Measurements from ENCODE around the gene CNTNAP2. TPM values are rescaled to one million over a fixed set of nuclear protein-coding genes. Genes with fewer than 3 reads are reported as not detected.

Gene CNTNAP2
- total RNA-seq, 1 donor from 2014 or later, result 2.8 TPM

DNA sequence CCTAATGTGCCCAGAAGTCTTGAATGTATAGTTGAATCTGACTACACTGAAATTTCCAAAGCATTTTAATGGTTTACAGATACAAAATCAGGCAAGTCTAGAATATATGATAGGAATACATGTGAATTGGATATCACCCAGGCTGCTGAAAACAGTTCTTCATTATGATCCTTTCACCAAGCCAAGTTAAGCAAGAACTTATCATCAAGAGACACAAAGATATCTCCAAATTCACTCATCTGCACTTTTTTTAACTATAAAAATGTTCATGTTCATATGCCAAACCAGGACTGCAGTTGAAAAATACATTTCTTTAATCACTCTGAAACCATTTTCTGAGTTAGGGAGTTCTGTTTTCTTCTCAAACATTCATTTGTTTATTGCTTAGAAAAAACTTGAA is 2061.4 kb downstream of the CNTNAP2 start:
- DNase-seq (ENCODE audit: low read depth in 2 of 2), result no peak

- no peak for DNase-seq (ENCODE audit: low read depth in 2 of 2)
Measured at GRCh38 chr7:148180075-148180474, 2063.5 kb downstream of the CNTNAP2 start.

DNA sequence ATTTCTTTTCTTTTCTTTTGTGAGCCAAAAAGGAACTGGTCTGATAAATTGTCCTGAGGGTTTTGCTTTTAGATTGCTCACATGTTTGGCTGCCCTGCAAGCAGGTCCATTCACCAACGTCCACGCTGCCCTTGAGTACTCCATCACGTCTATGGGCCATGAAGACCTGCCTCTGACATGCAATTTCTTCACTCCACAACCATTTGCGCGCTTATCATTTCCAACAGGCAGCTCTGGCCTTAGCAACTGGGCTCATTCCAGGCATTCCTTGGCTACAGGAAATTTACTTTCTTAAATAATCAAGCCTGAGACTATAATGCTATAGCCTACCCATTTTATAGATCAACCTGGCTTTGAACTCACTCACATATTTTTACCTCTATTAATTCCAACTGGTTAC is 2065.7 kb downstream of the CNTNAP2 start:
- no peak for DNase-seq (ENCODE audit: low read depth in 2 of 2)

DNA sequence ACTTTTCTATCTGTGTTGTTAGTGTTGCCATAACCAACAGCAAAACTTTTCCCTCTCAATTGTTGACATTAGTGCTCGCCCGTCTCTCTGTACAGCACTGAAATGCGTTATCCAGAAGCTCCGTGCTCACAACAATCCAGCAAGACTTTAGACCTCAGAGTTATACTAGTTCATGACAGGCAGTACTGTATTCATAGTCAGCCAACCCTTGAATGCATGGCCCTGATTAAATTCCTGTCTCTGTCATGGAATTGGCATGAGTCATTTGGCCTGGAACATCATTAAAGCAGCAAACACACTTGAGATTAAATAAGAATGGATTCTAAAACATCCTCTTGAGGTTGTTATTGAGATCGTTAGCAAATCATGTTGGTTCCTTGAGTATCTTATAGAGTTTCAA is 2068.4 kb downstream of the CNTNAP2 start:
- DNase-seq (ENCODE audit: low read depth in 2 of 2), result no peak

- no peak for DNase-seq (ENCODE audit: low read depth in 2 of 2)
Measured at GRCh38 chr7:148187471-148187870, 2070.9 kb downstream of the CNTNAP2 start.

- DNase-seq (ENCODE audit: low read depth in 2 of 2), result no peak
Measured at GRCh38 chr7:148191391-148192065, 2074.9 kb downstream of the CNTNAP2 start.

- DNase-seq (ENCODE audit: low read depth in 2 of 2), result no peak
Measured at GRCh38 chr7:148192491-148192890, 2075.9 kb downstream of the CNTNAP2 start.

GRCh38 chr7:148201992-148202391 is 2085.4 kb downstream of the CNTNAP2 start:
- no peak for DNase-seq (ENCODE audit: low read depth in 2 of 2)

DNA sequence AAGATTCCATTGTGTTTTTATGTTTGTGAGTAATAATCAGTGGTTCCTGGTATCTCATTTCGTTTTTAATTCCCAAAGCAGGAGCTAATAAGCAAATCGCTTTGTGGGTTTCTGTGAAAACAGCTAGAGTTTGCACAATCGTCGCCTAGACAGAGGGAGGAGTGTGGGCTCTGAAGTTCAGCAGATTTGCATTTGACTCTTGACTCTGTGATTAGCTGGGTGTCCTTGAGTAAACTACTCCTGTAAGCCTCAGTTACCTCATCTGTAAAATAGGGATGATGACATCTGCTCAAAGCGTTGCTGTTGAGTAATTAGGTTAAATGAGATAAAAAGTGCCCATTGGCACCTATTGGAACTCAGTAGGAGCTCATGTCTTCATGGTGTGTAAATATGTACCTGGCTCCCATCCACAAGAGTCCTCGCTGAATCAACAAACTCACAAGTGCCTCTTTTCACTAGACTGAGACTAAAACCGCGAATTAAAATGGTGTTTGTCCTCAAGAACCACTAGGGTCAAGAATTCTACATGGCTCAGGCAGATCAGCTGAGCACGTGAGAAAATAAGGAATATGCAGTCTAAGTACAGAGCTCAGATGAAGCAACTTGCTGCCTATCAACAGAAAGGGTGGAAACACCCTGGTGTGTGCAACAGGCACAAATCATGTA is 2088.2 kb downstream of the CNTNAP2 start:
- no peak for DNase-seq (ENCODE audit: low read depth in 2 of 2)

- no peak for DNase-seq (ENCODE audit: low read depth in 2 of 2)
Measured at GRCh38 chr7:148209643-148210190, 2093.1 kb downstream of the CNTNAP2 start.

DNA sequence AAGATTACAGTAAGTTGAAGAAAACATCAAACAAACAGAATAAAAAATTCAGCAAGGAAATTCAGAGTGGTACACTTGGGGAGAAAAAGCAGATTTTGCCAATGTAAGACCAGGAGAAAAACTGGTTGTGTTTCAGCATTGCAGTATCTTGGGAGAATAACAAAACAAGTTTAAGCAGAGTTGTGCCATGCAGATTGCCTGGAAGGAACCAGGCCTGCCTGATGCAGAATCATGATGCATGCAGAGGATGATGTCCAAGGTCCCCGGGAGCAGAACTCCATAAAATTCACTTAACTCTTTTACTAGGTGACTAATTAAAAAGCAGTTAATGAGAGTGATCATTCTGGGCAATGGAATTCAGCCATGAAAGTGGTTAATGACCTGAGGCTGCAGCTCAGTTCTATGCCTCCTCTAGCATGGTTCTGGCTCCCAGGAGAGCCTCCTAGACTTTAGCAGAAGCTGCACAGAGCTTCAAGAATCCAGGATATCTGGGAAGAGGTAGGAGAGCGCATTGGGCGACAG is 2094.3 kb downstream of the CNTNAP2 start:
- DNase-seq (ENCODE audit: low read depth in 2 of 2), result no peak

DNA sequence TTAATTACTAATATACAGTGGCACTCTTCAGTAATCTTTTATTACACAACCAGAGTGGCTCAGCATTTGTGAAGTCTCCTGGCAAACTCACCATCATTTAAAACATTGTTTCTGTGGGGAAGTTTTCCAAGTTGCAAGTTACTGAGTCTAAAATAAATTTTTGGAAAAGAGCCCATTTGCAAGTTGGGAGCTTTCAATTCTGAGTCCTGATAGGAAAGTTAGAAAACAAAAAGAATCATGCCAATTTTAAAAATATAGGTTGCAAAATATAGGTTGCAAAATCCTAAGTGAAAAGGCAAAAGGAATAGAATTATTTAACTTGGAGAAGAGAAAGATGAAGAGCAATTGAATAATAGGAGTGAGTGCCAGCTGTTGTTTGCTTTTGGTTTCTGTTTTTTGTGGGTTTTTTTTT is 2095.1 kb downstream of the CNTNAP2 start:
- DNase-seq (ENCODE audit: low read depth in 2 of 2), result no peak

GRCh38 chr7:148212731-148213130 is 2096.1 kb downstream of the CNTNAP2 start:
- DNase-seq (ENCODE audit: low read depth in 2 of 2), result no peak

- DNase-seq (ENCODE audit: low read depth in 2 of 2), result no peak
Measured at GRCh38 chr7:148214101-148214500, 2097.5 kb downstream of the CNTNAP2 start.

DNA sequence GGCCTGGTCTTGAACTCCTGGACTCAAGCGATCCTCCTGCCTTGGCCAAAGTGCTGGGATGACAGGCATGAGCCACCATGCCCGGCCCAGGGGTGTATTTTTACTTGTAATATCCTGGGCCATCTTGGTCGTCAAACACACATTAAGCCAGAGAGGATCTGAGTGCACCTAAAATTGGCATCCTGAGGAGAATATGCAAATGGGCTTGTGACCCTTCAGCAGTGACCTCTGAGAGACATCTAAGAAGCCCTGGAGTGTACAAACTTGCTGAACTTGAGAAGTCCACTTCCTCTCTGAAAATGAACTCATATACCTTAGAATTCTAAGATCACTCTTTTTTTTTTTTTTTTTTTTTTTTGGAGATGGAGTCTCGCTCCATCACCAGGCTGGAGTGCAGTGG is 2102.0 kb downstream of the CNTNAP2 start:
- no peak for DNase-seq (ENCODE audit: low read depth in 2 of 2)

GRCh38 chr7:148222721-148223120 is 2106.1 kb downstream of the CNTNAP2 start:
- no peak for DNase-seq (ENCODE audit: low read depth in 2 of 2)

DNA sequence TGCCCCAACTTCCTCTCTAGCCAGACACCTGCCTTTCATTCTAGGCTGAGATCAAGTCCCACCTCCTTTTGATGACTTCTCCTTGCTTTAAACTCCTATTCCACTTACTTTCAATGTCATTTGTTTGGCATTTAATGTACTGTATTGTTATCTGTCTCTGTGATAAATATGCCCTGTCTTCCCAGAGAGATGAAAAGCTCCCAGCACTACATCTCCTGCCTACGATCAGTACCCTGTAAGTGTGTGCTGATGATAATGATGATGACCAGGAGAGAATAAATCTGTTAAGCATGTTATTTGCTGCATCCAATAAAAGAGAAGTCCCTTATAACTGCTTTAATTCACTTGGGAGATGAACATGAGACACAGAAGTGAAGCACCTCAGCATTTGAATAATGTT is 2106.6 kb downstream of the CNTNAP2 start:
- no peak for DNase-seq (ENCODE audit: low read depth in 2 of 2)

DNA sequence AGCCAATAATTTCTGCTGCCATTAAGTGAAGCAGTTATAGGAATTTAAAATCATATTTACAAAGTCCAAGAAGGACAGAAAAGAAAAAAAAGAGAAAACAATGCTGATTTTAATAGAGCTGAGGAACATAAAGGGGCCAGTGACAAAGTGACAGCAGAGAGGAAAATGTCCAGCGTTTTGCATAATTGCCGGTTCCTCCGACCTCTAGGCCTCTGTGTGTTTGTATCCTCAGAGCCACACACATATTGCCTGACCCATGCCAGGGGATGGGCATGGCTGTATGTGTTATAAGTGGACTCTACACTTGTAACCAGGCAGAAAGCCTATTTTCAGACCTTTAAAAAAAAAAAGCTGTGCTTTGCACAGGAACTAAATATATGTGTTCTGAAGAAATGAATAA is 2107.1 kb downstream of the CNTNAP2 start:
- DNase-seq (ENCODE audit: low read depth in 2 of 2), result no peak

DNA sequence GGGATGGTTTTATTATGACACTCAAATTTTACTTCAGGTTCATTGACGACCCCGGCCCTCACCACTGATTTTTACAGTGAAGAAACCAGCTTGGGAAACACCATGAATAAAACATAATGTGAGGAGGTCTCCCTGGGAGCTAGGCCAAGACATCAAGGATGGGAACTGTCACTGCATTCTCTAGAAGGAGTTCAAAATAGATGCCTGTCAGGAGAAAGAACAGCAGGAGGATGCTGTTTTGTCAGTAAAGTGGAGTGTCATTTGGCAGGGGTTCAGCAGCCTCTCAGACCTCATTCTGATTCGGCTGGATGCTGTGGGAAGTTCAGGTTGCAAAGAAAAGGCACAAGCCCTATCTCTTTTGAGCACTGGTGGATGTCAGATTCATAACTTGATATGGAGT is 2113.7 kb downstream of the CNTNAP2 start:
- DNase-seq (ENCODE audit: low read depth in 2 of 2), result no peak

DNA sequence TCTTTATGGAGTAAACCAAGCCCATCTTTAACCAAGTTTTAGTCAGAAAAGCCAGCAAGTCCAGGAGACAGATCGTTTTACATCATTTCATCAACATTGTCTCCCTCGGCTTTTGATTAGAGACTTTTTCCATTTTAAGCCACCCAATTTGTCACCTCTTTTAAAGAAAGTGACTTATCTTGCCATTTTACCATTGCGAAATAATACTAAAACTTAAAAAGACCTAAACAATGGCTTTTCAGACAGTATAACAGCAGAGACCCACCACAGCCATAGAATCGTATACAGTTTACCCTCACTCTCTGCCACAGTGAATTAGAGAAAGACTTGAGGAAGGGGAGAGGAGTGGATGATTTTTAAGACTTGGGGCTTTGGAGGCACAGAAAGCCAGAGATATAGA is 2114.3 kb downstream of the CNTNAP2 start:
- DNase-seq (ENCODE audit: low read depth in 2 of 2), result no peak

DNA sequence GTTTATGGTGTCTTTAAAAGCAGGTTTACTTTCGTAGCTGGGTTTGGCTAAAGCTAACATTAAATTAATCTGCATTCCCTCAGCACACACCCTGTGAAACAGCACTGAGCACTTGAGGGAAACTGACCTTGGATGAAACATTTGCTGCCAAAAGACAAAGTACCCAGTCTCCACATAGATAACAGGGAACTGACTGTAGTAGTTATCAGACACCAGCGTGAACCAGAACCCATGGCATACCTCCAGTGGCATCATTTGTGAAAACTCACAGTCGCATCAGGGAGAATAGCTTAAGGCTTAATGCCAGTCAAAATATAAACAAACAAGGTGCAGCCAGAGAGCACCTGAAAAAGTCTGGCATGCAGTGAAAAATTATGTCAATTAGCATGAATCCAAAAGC is 2116.2 kb downstream of the CNTNAP2 start:
- DNase-seq (ENCODE audit: low read depth in 2 of 2), result no peak

DNA sequence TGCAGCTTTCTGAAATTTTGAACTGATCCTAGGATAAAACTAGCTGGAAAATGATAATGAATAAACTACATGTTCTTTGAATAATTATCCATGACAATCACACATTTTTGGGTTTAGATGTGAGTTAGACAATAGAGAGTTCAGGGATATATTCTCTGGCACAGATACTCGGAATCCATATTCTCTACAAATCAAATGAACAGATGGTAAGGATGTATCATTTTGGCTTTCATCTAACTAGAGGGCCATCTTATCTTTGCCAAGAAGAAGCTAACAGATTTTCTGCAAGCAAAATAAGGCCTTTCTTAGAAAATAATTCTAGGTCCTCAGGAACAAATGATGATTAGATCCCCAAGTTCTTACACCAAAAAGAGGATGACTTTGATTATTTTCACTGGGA is 2118.1 kb downstream of the CNTNAP2 start:
- DNase-seq (ENCODE audit: low read depth in 2 of 2), result no peak

DNA sequence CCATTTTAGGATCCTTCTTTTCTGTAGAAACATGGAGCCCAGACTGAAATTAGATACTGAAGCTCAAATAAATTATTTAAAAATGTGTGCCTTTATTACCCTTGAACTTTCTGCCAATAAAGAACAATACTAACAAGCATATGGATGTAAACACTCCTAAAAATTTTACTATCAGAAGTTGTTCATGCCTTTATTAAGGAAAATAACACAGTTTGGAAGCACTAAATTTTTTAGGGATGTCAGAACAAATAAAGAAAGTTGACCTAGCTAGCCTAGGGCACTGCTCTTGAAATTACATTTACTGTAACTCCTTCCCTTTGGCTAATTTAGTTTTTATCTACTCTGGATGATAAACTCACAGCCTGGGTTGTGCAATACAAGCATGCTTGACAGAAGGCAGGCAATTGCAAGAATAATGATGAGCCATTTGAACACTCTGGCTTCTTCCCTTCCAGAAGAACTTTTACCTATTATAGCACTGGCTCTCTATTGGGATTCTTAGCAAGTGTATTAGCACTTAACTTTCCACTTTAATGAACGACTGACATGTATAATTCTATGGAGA is 2122.2 kb downstream of the CNTNAP2 start:
- no peak for DNase-seq (ENCODE audit: low read depth in 2 of 2)
